ENCODE results near the gene REXO2.

Gene REXO2

DNA sequence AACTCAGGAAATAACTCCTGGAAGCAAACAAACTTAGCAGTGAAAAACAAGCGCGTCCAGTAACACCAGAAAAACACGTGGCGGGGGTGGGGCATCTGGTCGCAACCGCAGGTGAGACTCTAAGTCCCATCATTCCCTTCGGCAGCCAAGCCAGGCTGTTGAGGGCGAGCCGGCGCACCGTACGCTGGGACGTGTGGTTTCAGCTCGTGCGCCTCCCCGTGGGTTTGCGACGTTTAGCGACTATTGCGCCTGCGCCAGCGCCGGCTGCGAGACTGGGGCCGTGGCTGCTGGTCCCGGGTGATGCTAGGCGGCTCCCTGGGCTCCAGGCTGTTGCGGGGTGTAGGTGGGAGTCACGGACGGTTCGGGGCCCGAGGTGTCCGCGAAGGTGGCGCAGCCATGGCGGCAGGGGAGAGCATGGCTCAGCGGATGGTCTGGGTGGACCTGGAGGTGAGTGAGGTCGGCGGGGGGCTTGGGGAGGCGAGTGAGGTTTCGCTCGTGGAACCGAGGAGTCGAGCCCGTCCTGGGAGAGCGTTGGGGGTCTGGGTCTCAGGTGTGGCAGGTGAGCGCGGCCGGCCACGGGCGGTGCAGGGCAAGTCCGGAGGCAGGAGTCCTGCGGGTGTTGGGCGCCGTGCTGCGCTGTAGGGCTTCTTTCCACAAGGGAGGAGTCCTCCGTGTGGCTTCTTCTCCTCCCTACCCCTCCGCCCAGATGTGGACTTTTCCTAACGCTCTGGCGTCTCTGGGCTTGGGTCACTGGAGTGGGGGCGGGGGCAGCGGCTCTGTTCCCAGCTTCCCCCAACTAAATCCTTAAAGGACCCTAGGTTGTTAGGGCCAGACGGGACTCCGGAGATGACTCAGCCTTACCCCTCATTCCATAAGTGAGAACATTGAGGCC lies at the start of gene REXO2:
Gene REXO2, plus strand, starts transcription at position 239 of the 892 bp plus-strand sequence. Its CDS starts 62 bp downstream, at position 301.
- peak; percentile 82 to 91 for DNase-seq (ENCODE audit: low read depth in 2 of 2, low spot score in 1 of 2)

DNA sequence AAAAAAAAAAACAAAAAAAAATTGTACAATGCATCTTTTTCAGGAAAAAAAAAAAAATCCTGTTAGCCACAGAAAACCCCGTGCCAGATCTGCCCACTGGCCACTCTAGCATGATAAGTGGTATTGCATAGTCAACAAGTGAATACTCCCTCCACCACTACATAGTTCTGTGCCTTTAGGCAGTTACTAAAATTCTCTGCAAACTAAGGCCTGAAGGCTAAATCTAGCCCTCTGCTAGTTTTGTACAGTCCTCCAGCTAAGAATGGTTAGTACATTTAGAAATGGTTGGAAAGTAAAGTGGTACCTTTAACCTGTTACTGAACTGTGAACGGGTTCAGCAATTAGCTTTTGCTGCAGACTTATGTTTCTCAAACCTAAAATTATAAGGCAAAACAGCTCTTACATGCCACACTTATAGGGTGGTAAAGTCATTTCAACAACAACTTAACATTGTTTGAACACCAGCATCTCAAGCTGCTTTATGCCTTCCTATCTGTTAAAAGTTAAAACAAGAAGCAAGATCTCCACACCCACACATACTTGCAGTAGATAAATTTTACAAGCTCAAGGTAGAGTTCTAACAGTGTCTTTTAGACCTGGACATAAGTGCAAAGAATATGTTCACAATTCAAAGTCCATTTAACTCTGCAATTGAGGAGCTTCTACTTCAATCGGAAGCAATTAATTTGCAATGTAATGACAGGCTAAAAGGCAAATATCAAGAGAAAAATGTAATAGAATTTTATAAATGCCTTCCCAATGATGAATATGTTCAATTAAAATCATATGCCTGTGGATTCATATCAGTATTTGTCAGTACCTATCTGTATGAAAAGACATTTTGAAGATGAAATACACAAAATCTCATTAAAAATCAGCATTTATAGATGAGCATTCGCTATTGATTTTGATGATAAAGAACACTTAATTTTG lies 46.3 kb upstream of the REXO2 start:
- no peak for DNase-seq (ENCODE audit: low read depth in 2 of 2, low spot score in 1 of 2)

DNA sequence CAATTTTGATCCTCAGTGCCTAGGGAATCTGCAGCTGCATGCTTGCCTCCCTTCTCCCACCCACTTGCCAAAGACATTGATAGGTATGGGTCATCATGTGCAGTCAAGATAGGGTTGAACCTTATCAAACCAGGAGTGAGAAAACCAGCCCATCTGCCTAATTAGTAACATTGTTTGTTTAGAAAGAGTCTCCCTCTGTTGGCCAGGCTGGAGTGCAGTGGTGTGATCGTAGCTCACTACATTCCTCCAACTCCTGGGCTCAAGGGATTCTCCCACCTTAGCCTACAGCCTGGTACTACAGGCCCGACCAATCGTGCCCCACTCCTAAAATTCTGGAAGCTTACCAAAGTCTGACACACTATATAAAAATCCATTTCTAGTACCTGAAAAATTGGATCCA lies 43.5 kb upstream of the REXO2 start:
- no peak for DNase-seq (ENCODE audit: low read depth in 2 of 2, low spot score in 1 of 2)

DNA sequence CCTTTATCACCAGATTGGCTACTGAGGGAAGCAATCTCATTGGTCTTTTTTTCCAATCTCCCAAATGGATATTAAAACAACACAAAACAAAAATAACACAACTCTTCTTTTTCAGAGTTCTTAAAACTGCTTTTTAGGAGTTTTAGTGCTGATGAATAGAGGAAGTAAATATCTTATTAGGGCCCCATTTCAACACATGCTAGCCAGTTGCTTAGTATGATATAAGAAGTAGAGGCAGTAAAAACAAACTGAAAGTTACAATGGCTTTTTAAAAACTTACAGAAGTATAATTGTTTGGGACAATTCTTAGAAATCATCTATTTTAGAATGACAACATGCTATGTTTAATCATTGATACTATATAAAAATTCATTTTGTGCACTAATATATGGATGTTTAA lies 42.4 kb upstream of the REXO2 start:
- no peak for DNase-seq (ENCODE audit: low read depth in 2 of 2, low spot score in 1 of 2)

DNA sequence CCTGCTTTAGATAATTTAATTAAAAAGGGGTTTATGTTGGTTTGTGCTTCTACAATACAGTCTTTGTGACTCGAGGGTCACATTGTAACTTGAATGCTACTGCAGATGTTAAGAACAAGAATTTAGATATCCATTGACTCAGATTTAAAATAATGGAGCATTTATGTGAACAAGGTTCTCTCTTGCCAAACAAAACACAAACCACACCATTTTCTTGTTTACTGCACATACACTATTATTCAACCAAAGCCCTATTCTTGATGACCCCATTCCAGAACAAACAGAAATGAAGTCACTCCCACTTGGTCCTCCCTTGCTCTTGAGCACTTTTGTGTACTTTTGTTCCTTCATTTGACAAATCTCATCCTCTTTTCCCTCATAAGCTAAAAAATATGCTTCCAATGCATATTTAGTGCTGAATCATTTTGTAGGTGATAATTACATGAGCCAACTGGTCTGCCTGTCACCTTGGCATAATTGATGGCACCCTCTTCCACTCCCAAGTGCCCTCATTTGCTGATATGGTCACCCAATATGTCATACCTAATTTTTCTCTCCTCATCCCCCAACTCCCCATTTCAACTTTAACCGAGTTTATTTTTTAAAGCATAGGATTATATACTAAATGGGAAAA lies 41.8 kb upstream of the REXO2 start:
- no peak for DNase-seq (ENCODE audit: low read depth in 2 of 2, low spot score in 1 of 2)

DNA sequence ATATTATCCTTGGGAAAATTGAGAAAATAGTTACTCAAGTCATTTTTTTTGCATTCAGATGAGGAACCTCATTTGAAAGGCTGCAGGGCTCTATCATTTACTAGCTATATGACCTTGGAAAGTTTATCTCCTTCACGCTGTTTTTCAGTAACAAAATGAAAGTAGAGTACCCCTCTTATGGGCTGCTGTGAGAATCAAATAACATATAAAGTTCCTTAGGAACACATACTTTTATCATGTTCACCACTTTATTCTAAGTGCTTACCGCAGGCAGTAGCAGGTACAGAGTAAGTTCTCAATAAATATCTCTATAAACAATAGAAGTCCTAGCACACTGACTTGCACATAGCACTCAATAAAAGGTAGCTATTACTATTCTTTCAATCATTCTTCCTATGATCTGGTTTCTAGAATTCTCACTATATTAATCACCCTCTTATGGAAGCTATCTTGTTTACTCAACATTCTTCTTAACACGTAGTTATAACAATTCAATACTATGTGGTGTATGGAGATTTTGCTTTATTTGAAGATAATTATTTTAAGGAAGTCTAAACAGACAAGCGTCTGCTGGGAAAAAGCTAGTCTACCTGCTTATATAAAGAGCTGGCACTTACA lies 40.9 kb upstream of the REXO2 start:
- DNase-seq (ENCODE audit: low read depth in 2 of 2, low spot score in 1 of 2) = no peak

DNA sequence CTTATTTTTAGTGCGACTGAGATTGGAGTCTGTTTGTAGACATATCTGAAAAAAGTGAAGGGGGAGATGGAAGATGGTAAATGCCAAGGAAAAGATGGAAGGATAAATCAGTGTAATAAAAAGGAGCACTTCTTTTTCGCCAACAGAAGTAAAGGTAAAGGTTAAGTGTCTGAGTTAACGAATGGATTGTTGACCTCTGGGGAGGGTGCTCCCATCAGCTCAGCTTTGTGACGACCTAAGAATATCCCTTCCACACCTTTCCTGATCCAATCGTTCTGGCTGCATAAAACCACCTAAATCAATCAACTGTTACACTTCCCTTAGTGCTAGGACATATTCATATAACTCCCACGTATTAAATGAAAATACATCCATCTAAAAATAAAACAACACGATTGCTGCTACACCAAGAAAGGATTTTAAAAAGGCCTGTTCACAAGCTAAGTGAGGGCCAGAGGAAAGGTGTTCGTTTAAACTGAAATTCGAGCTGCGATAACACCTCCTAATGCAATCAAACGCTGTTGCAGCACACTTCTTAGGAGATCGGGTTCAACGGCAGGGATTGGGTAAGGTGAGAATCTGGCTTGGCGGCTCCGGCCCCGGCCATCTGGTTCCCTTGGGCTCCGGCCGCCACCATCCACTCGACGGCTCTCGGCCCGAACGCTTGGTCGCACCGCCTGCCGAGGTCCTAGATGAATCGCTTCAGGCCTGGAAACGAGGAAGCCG lies 39.6 kb upstream of the REXO2 start:
- no peak for DNase-seq (ENCODE audit: low read depth in 2 of 2, low spot score in 1 of 2)

DNA sequence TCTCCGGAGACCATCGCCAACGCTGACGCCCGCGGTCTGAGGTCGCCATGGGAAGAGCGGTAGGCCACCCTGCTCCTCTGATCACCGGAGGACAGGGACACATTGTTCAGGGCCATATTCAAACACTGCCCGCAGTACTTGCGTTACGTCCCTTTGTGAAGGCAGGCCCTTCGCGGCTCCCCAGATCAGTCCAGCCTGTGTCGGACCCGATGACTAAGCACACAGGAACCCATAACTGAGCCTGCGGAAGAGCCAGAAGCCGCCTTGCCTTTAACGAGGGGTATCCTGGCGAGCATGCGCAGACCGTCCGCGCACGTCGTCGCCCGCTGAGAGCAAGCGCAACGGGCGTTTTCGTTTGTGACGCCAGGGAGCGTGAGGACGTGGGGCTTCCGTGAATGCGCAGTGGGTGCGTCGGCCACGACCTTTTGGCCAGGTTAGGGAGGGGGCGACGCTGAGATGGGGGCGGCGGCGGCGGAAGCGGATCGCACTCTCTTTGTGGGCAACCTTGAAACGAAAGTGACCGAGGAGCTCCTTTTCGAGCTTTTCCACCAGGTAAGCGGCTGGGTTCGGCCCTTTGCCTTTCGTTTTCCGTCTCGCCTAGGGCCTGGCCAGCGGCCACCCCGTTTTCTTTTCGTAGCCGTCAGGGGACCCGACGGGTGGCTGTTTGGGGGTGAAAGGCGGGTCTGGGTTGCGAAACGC lies 38.9 kb upstream of the REXO2 start, which contains the start of the genes C11orf71 and RBM7:
Gene C11orf71, minus strand, starts transcription at position 296 of the 699 bp plus-strand sequence. Its CDS starts 180 bp downstream, at position 116.
Gene RBM7, plus strand, starts transcription at position 451 of the 699 bp plus-strand sequence. Its CDS starts 6 bp downstream, at position 457.
- peak; percentile 91 to 99 for DNase-seq (ENCODE audit: low read depth in 2 of 2, low spot score in 1 of 2)

DNA sequence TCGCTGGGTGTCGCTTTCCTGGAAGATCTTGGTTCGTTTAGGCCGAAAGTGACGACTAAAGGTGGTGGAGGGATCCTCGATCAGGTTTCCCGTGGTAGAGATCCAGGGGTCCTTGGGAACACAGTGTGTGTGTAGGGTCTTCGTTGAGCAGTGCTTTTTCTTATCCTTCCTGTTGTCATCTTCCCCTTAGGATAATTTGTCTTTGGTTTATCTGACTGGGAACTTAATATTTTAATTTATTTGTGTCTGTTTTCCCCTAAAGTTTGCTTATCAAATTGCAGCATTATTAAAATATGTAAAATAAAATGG lies 38.4 kb upstream of the REXO2 start:
- DNase-seq (ENCODE audit: low read depth in 2 of 2, low spot score in 1 of 2) = no peak

DNA sequence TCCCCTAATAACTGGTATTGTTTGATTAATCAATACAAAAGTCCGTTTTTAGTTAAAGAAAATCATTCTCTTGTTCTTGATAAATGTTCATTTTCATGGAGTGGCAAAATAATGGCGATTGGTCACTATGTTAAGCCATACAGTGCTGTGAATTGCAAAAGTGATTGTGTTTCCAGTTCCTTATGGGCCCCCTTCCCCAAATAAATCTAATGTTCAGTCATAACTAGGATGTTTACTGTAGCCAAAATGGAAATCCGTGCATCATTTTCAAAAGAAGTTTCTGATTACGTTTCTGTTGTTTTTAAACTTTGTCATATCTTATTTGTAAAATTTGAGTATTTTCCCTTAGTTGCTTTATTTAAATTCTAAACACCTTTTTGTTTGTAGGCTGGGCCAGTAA lies 38.0 kb upstream of the REXO2 start:
- no peak for DNase-seq (ENCODE audit: low read depth in 2 of 2, low spot score in 1 of 2)

DNA sequence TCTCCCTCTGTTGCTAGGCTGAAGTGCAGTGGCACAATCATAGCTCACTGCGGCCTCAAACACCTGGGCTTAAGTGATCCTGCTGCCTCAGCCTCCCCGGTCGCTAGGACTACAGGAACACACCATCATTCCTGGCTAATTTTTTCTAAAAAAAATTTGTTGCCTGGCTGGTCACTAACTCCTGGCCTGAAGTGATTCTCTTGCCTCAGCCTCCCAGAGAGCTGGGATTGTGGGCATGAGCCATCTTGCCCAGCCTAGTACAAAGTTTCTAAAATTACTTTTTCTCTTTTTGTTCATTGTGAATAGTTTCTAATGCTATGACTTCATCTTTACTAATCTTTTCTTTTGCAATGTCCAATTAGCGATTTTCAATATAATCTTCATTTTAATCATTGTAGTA lies 26.3 kb upstream of the REXO2 start:
- no peak for DNase-seq (ENCODE audit: low read depth in 2 of 2, low spot score in 1 of 2)

DNA sequence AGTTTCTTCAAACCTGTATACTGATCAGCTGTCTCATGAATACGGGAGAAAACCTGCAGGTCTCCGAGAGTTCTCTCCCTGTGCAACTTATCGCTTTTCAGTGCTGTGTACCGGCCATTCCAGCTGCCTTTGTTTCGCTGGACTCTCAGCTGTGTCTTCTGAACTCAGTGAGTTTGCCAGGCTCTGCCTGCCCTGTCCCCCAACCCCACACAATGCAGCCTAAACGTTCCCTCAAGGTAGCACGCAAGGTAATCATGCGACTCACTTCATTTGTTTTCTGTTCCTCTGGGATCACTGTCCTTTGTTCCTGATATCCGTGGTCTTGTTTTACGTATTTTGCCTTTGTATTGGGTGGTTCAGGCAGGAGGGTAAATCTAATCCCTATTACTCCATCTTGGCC lies 25.3 kb upstream of the REXO2 start:
- DNase-seq (ENCODE audit: low read depth in 2 of 2, low spot score in 1 of 2) = no peak

DNA sequence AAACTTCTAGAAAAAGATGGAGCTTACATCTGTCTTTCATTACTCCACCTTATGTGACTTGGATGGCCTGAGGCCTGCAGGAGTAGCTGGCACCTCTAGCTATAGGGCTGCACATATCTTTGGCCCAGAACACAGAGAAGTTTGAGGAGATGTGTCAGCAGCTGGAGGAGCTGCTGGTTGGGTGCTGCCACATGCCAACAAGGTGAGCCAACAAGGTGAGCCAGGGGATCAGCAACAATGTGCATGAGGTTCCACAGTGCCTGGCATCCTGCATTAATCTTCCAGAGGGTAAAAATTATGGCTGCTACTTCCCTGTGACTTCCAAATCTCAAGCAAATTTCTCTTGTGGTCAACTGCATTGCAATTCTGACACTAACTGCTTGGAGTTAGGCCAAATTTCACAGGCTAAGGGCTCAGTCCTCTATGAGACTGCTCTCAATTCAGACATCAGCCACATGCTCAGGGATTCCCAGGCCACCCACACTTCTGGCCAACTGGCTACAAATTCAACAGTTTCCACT lies 22.8 kb upstream of the REXO2 start:
- DNase-seq (ENCODE audit: low read depth in 2 of 2, low spot score in 1 of 2) = no peak

DNA sequence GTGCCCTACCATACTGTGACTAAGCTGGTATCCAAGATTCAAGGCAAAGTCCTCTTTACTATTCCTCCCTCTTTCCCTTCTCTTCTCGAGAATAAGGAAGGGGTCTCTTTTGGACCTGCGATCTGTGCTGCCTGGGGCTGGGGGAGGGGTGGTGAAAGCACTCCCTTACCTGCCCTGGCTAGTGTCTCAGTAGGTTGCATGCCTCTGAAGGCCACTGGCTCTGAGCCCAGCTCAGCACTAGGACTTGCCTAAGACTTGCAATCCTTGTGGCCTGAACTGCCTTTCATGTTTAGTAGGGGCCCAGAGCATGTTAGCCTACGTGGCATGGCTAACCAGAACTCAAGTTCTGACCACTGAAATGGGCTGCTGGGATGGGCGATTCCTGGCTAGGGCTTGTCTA lies 13.0 kb upstream of the REXO2 start:
- no peak for DNase-seq (ENCODE audit: low read depth in 2 of 2, low spot score in 1 of 2)

DNA sequence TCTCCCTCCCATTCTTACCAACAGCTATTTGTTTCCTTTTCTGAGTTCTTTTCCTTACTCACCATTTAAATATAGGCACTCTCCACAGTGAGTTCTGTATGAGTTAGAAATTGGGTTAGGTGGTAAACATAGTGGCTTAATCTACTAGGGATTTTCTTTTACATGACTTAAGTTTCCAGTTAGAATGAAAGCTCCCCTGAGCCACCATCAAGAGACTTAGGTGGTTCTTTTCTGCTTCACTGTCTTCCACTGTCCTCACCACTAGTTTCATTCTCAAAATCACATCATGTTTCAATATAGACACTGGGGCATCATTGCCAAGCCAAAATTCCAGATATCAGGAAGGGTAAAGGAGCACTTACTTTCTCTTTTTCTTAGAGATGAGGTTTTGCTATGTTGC lies 9.0 kb upstream of the REXO2 start:
- DNase-seq (ENCODE audit: low read depth in 2 of 2, low spot score in 1 of 2) = no peak

DNA sequence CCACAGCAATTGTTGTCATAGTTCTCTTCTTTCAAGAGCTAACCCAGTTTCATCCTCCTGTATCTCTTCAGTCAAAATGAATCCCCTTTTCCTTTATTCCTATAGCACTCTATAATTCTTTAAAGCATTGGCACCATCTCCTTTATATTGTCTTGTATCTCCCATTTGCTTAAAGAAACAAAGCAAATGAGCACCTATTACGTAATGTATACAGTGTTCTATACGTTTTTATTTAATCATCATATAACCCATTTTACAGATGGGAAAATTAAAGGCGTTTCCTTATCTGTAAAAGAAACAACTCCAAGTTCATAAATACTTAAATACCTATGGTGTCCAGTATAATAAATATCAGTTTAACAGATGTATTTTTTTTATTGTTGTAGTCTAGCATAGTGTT lies 6.4 kb upstream of the REXO2 start:
- no peak for DNase-seq (ENCODE audit: low read depth in 2 of 2, low spot score in 1 of 2)

DNA sequence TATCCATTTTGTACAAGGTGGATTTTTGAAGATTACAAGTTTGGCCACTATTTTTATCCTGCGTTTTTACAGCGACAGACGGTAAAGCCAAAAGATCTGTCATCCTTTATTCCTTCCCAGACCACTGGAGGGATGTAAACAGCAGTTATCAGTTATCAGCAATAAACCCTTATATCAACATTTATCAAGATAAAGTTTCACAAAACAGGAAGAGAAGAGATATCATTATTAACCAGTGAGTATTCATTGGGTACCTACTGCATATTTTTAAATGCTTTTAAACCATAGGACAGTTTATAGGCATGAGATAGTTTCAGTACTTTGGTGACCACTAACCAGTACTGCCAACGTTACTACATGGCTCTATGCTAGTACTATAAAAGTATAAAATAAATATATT lies 5.9 kb upstream of the REXO2 start:
- no peak for DNase-seq (ENCODE audit: low read depth in 2 of 2, low spot score in 1 of 2)

DNA sequence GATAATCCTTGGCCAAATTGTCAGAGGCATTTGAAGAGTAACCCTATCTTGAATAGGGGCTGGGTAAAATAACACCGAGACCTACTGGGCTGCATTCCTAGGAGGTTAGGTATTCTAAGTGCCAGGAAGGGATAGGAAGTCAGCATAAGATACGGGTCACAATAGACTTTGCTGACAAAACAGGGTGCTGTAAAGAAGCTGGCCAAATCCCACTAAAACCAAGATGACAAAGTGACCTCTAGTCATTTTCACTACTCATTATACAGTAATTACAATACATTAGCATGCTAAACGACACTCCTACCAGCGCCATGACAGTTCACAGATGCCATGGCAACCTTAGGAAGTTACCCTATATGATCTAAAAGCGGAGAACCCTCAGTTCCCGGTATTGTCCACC lies 964 bp upstream of the REXO2 start:
- DNase-seq (ENCODE audit: low read depth in 2 of 2, low spot score in 1 of 2) = no peak

DNA sequence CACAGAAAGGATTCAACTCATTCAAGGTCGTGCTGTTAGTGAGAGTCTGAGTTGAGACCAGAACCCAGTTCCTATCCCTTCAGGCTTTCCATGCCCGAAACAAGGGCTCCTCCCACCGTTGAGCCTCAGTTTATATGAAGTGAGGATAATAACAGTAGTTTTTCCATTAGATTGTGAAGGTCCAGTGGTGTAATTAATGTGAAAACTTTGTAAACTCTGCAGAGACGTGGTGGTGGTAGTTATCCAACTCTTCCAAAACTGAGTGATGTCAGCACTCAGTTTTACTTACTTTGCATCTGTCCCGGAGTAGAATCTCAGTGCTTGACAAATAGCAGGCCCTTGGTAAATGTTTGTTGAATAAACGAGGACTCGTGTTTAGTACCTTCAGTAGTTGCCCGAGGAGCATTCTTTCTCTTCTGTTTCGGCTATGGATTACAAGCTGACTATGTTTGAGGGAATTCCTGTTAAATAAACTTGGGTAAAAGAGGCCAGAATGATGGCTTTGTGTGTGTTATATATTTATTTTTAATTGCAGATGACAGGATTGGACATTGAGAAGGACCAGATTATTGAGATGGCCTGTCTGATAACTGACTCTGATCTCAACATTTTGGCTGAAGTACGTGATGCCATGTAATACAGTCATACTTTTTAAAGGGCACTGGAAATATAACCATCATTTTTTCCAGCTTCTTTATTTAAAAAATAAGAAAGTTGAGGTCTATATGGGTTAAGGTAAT lies 1.0 kb downstream of the REXO2 start:
- DNase-seq (ENCODE audit: low read depth in 2 of 2, low spot score in 1 of 2) = no peak
